Measurements from ENCODE around the gene ASB8.

ASB8 gene

DNA sequence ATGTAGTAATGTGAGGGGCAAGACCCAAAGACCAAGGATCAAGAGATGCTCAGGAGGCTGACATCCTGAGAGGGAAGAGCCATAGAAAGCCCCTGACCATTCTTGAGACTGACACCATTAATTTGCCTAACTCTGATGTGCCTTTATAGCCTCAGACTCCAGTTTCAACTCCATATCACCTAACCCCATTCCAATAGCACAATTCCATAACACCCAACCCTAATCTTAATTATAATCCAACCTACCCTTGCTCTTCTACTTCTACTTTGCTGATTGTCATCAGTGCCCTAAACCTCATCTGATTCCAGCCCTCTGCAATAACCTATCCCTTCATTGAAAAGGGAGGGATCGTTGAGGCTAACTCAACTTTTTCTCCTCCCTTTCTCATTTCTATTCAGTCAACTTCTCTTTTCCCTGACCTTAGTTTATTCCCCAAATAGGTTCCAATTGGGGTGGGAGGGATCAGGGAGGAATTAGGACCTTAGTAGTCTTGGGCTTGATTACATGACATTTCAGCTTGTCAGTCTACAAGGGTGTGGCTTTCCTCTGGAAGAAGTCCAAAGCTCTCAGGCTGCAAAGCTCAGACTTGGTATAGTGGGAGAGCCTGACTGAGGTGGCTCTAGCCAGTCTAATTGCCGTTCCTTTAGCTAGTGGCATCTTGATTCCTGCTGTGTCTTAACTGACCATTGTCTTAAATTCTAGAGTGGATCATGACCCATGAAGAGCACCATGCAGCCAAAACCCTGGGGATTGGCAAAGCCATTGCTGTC is 35.1 kb downstream of the ASB8 start:
- TF ChIP-seq TCF4 (CRISPR knock-in tag; IDR thresholded peaks at IDR 0.05; ENCODE audit: borderline replicate concordance), result no peak
- TF ChIP-seq ESRRG (CRISPR knock-in tag; IDR thresholded peaks at IDR 0.05), result no peak
- TF ChIP-seq ZNF565 (CRISPR knock-in tag; conservative IDR thresholded peaks at IDR 0.05; ENCODE audit: low read depth), result no peak
- no peak for TF ChIP-seq POU6F1 (CRISPR knock-in tag; IDR thresholded peaks at IDR 0.05; ENCODE audit: borderline replicate concordance, low read depth)
- TF ChIP-seq ZFP30 (CRISPR knock-in tag; IDR thresholded peaks at IDR 0.05), result no peak
- no peak for TF ChIP-seq OSR1 (CRISPR knock-in tag; IDR thresholded peaks at IDR 0.05)
- TF ChIP-seq, protein P1, sequence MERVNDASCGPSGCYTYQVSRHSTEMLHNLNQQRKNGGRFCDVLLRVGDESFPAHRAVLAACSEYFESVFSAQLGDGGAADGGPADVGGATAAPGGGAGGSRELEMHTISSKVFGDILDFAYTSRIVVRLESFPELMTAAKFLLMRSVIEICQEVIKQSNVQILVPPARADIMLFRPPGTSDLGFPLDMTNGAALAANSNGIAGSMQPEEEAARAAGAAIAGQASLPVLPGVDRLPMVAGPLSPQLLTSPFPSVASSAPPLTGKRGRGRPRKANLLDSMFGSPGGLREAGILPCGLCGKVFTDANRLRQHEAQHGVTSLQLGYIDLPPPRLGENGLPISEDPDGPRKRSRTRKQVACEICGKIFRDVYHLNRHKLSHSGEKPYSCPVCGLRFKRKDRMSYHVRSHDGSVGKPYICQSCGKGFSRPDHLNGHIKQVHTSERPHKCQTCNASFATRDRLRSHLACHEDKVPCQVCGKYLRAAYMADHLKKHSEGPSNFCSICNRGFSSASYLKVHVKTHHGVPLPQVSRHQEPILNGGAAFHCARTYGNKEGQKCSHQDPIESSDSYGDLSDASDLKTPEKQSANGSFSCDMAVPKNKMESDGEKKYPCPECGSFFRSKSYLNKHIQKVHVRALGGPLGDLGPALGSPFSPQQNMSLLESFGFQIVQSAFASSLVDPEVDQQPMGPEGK (CRISPR knock-in tag; IDR thresholded peaks at IDR 0.05; ENCODE audit: borderline replicate concordance), result no peak
- no peak for TF ChIP-seq ZFP3 (CRISPR knock-in tag; IDR thresholded peaks at IDR 0.05)
- no peak for TF ChIP-seq BACH2 (CRISPR knock-in tag; IDR thresholded peaks at IDR 0.05; ENCODE audit: borderline replicate concordance)
- TF ChIP-seq, protein P2, sequence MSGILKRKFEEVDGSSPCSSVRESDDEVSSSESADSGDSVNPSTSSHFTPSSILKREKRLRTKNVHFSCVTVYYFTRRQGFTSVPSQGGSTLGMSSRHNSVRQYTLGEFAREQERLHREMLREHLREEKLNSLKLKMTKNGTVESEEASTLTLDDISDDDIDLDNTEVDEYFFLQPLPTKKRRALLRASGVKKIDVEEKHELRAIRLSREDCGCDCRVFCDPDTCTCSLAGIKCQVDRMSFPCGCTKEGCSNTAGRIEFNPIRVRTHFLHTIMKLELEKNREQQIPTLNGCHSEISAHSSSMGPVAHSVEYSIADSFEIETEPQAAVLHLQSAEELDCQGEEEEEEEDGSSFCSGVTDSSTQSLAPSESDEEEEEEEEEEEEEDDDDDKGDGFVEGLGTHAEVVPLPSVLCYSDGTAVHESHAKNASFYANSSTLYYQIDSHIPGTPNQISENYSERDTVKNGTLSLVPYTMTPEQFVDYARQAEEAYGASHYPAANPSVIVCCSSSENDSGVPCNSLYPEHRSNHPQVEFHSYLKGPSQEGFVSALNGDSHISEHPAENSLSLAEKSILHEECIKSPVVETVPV (CRISPR knock-in tag; IDR thresholded peaks at IDR 0.05), result no peak
- no peak for TF ChIP-seq ARNTL (CRISPR knock-in tag; IDR thresholded peaks at IDR 0.05; ENCODE audit: borderline replicate concordance, low read depth)
- TF ChIP-seq ZC3H10 (CRISPR knock-in tag; IDR thresholded peaks at IDR 0.05), result no peak
- TF ChIP-seq ZNF70 (CRISPR knock-in tag; IDR thresholded peaks at IDR 0.05), result no peak
- TF ChIP-seq ZNF8 (CRISPR knock-in tag; IDR thresholded peaks at IDR 0.05), result no peak
- no peak for TF ChIP-seq RARB (CRISPR knock-in tag; IDR thresholded peaks at IDR 0.05)
- no peak for TF ChIP-seq TSHZ2 (CRISPR knock-in tag; IDR thresholded peaks at IDR 0.05)
- no peak for TF ChIP-seq SNAI2 (CRISPR knock-in tag; IDR thresholded peaks at IDR 0.05)

DNA sequence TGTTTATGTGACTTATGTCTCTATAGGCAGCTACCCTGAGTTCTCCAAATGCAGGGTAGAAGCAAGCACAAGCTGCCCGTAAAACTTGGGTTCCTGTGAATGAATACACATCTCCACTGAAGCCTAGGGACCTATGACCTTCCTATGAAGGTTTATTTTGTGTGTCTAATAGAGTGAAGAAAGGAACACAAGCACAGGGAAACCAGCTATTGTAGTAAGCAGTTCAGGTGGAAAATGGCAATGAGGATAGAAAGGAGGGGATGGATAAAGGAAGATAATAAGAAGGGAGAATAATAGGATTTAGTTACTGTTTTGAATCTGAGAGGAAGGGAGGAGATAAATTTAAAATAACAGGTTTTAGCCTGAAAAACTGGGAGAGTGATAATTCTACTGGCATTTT is 35.8 kb downstream of the ASB8 start:
- ATAC-seq, result no peak
- TF ChIP-seq ARNTL (CRISPR knock-in tag; IDR thresholded peaks at IDR 0.05; ENCODE audit: borderline replicate concordance, low read depth) (no peak), SNAI2 (CRISPR knock-in tag; IDR thresholded peaks at IDR 0.05) (no peak), ZFP30 (CRISPR knock-in tag; IDR thresholded peaks at IDR 0.05) (no peak), OSR1 (CRISPR knock-in tag; IDR thresholded peaks at IDR 0.05) (no peak), ESRRG (CRISPR knock-in tag; IDR thresholded peaks at IDR 0.05) (no peak), GLIS3 (CRISPR knock-in tag; IDR thresholded peaks at IDR 0.05) (no peak)
- TF ChIP-seq, protein P1 (CRISPR knock-in tag; IDR thresholded peaks at IDR 0.05; ENCODE audit: borderline replicate concordance), result no peak
- TF ChIP-seq, protein P2 (CRISPR knock-in tag; IDR thresholded peaks at IDR 0.05), result no peak

More for the DNA sequence above, 35.1 kb downstream of the ASB8 start:
- ATAC-seq, result no peak
